Measurements from ENCODE around the gene C9orf50.

Gene C9orf50

DNA sequence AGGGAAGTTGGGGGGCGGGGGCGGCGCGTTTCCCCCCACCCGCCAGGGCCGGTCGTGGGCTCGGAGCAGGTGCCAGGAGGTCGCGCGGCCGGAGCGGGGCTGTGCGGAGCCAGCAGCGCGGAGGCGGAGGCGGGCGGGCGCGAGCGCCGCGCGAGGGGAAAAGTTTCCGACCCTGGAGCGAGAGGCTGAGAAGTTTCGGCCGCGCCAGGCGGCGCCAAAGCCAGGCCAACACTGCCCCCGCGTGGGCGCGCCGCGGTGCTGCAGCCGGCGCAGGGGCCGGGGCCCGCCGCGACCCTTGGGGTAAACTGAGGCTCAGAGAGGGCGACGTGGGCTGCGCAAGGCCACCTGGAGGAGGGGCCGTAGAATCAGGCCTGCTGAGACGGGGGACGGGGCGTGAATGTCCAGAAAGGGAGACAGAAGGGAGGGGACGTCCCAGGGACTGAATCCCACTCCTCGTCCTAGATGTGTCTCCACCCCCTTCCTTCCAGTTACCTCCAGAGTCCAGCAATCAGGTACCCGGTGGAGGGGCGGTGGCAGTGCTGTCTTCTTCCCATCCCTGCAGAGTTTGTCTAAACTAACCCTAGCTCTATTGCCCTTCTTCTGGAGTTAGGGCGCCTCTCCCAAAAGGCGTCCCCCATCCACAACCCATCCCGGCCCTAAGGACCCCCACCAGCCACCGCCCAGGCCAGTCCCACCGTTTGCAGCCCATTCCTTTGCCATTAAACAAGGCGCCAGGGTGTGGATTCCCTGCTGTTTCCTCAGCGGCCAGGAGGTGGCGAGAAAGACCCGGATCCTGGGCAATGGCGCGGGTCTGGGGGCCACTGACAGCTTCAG lies 10.2 kb downstream of the C9orf50 start:
- H3K4me3 ChIP-seq (replicated peaks; ENCODE audit: low read depth, low read length), result peak overlapping the region; percentile 56
- TF ChIP-seq, protein P1, sequence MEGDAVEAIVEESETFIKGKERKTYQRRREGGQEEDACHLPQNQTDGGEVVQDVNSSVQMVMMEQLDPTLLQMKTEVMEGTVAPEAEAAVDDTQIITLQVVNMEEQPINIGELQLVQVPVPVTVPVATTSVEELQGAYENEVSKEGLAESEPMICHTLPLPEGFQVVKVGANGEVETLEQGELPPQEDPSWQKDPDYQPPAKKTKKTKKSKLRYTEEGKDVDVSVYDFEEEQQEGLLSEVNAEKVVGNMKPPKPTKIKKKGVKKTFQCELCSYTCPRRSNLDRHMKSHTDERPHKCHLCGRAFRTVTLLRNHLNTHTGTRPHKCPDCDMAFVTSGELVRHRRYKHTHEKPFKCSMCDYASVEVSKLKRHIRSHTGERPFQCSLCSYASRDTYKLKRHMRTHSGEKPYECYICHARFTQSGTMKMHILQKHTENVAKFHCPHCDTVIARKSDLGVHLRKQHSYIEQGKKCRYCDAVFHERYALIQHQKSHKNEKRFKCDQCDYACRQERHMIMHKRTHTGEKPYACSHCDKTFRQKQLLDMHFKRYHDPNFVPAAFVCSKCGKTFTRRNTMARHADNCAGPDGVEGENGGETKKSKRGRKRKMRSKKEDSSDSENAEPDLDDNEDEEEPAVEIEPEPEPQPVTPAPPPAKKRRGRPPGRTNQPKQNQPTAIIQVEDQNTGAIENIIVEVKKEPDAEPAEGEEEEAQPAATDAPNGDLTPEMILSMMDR (IDR thresholded peaks at IDR 0.05; ENCODE audit: insufficient read depth, low read length, poor library complexity, severe bottlenecking), result peak; percentile 90
- no peaks in the 10 kb centered on the region for H3K36me3 ChIP-seq (ENCODE audit: control insufficient read depth, insufficient read depth, low read length)
- peak; percentile 76 for DNase-seq (ENCODE audit: extremely low read depth, insufficient read length)
- H3K27me3 ChIP-seq (replicated peaks; ENCODE audit: control insufficient read depth, insufficient read depth, low read length), result no peaks in the 10 kb centered on the region; the same call in 1 of the 2 replicates

DNA sequence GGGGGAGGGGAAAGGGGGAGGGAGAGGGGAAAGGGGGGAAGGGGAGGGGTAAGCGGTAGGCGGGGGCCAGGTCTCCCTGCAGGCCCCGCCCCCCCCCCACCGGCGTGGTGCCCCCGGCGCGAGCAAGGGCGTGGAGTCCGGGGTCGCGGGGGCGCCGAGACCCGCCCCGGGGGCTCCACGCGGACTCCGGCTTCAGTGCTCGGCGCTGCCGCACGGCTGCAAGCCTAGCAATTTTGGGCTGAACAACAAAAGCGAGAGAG lies 10.8 kb downstream of the C9orf50 start:
- Histone ChIP-seq H3K36me3 (ENCODE audit: control insufficient read depth, insufficient read depth, low read length) (no peaks in the 10 kb centered on the region), H3K4me3 (replicated peaks; ENCODE audit: low read depth, low read length) (peak overlapping the region; percentile 56), H3K27me3 (replicated peaks; ENCODE audit: control insufficient read depth, insufficient read depth, low read length) (no peaks in the 10 kb centered on the region; the same call in 1 of the 2 replicates)
- TF ChIP-seq, protein P1 (IDR thresholded peaks at IDR 0.05; ENCODE audit: insufficient read depth, low read length, poor library complexity, severe bottlenecking), result no peak
- no peak for DNase-seq (ENCODE audit: extremely low read depth, insufficient read length)

DNA sequence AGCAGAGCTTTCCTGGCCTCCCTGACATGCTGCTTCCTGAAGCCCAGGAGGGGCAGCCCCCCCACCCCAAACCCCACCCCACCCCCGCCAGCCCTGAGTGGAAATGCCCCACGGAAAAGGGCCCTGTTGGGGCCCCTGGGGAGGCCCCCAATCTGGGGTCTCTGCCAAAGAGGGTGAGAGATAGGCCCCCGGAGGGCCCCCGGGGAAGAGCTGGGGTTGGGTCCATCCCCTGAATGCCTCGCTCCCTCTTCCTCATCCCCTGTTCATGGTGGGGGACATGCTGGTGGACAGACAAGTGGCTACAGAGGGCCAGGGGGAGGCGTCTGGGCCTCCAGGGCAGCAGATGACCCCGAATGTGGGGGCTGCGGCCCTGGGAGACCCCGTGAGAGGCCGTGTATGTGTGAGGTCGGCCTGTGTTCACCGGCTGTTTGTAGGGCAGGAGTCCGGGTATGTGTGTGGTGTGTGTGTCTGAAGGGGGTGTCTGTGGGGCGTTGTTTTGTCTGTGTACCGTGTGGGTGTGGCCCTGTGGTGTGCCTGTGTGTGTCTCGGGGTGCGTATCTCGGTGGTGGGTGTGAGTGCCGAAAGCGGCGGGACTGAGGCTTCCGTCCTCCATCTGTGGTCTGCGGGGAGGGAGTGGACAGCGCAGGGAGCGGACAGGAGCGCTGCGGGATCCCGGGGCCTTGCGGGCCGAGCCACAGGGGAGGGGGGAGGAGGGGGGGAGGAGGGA lies 11.3 kb downstream of the C9orf50 start:
- Histone ChIP-seq H3K4me3 (replicated peaks; ENCODE audit: low read depth, low read length) (peak overlapping the region; percentile 37), H3K27me3 (replicated peaks; ENCODE audit: control insufficient read depth, insufficient read depth, low read length) (no peaks in the 10 kb centered on the region; the same call in 1 of the 2 replicates), H3K36me3 (ENCODE audit: control insufficient read depth, insufficient read depth, low read length) (no peaks in the 10 kb centered on the region)
- TF ChIP-seq, protein P1 (IDR thresholded peaks at IDR 0.05; ENCODE audit: insufficient read depth, low read length, poor library complexity, severe bottlenecking), result no peak
- DNase-seq (ENCODE audit: extremely low read depth, insufficient read length), result no peak

DNA sequence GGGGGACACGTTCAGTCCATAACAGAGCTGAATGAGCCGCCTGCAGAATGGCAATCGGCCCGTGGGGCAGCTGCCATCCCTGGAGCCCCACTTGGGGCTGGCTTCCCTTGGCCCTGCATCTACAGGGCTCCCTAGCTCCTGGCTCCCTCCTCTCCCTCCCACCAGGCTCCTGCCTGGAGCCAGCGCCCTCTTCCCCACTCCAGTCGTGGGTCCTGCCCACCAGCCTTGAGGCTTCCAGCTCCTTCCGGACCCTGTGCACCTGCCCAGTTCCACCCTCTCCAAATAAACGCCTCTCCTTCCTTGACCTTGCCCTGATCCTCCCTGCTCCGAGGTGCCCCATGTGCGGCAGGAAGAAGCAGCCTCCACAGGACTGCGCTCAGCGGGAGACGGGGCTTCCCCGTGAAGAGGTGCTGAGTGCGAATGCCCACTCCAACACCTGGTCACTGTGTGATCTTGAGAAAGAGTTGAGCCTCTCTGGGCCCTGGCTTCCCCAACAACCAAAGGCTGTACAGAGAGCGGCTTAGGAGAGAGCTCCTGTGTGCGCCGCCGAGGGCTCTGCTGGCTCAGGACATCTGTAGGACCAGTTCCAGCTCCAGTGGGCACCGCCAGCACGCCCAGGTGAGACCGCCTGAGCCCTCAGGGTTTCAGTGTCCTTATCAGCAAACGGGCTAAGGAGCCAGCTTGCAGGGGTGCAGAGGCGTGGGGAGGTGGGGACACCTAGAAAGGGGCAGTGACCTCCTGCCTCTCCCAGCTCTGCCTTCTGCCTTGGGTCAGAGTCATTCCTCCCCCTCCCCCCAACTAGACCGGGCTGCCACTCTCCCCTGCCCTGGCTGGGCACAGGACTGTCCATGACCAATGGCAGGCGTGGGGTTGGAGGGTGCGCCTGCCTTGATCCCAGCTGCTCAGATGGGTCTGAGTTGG lies 12.1 kb downstream of the C9orf50 start:
- no peak for DNase-seq (ENCODE audit: extremely low read depth, insufficient read length)
- TF ChIP-seq, protein P1 (IDR thresholded peaks at IDR 0.05; ENCODE audit: insufficient read depth, low read length, poor library complexity, severe bottlenecking), result no peak
- Histone ChIP-seq H3K36me3 (ENCODE audit: control insufficient read depth, insufficient read depth, low read length) (no peaks in the 10 kb centered on the region), H3K4me3 (replicated peaks; ENCODE audit: low read depth, low read length) (no peak overlapping the region), H3K27me3 (replicated peaks; ENCODE audit: control insufficient read depth, insufficient read depth, low read length) (no peaks in the 10 kb centered on the region; the same call in 1 of the 2 replicates)

DNA sequence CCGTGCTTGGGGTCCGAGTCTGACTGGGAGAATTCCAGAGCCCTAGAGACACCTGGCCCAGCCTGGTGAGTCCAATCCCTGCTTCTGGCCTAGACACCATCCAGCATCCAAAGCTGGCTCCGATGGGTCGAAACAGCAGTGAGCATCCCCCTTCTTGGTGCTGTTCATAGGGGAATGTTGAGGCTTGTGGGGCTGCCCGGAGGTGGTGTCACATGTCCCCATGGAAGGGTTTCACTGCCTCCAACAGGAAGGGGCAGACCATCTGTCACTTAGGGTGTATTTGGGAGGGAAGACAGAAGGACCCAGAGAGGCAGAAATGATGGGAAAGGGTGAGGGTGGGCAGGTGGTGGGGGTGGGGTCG lies 13.9 kb downstream of the C9orf50 start:
- no peak for DNase-seq (ENCODE audit: extremely low read depth, insufficient read length)
- TF ChIP-seq, protein P1 (IDR thresholded peaks at IDR 0.05; ENCODE audit: insufficient read depth, low read length, poor library complexity, severe bottlenecking), result no peak
- H3K27me3 ChIP-seq (replicated peaks; ENCODE audit: control insufficient read depth, insufficient read depth, low read length), result no peaks in the 10 kb centered on the region
- no peaks in the 10 kb centered on the region for H3K36me3 ChIP-seq (ENCODE audit: control insufficient read depth, insufficient read depth, low read length)
- H3K4me3 ChIP-seq (replicated peaks; ENCODE audit: low read depth, low read length), result no peak overlapping the region
